ENCODE data around the gene TNFAIP2. TPM values are rescaled to one million over a fixed set of nuclear protein-coding genes. Genes with fewer than 3 reads are reported as not detected.
"Not testable (repeated sequence)": the region's sequence is repeated elsewhere in the genome, so short reads cannot be mapped to it uniquely, and the experiment has no call there.

TNFAIP2 gene
- total RNA-seq, 4 donors from 2014 or later, result 56.0 to 215 (median 144) TPM

GRCh38 chr14:103110681-103111231, 12.5 kb upstream of the TNFAIP2 start:
- TF ChIP-seq CTCF (IDR thresholded peaks at IDR 0.05), result no peak
- DNase-seq (ENCODE audit: low spot score), result no peak
- no peak for ATAC-seq (ENCODE audit: low FRiP score)

- no peak for TF ChIP-seq CTCF (IDR thresholded peaks at IDR 0.05)
- DNase-seq (ENCODE audit: low spot score) (no peak), ATAC-seq (ENCODE audit: low FRiP score) (no peak)
These were observed 11.9 kb upstream of the TNFAIP2 start for GRCh38 chr14:103111232-103111868.

GRCh38 chr14:103112400-103113243, 10.6 kb upstream of the TNFAIP2 start:
- no peak for ATAC-seq (ENCODE audit: low FRiP score)
- TF ChIP-seq CTCF (IDR thresholded peaks at IDR 0.05), result no peak
- DNase-seq (ENCODE audit: low spot score), result no peak

GRCh38 chr14:103113303-103113702, 10.0 kb upstream of the TNFAIP2 start:
- no peak for TF ChIP-seq CTCF (IDR thresholded peaks at IDR 0.05)
- no peak for ATAC-seq (ENCODE audit: low FRiP score)
- DNase-seq (ENCODE audit: low spot score), result no peak

- TF ChIP-seq CTCF (IDR thresholded peaks at IDR 0.05), result no peak
- ATAC-seq (ENCODE audit: low FRiP score), result no peak
- no peak for DNase-seq (ENCODE audit: low spot score)
These were observed 9.5 kb upstream of the TNFAIP2 start for GRCh38 chr14:103113774-103114173.

- DNase-seq (ENCODE audit: low spot score); ATAC-seq (ENCODE audit: low FRiP score): not testable (repeated sequence)
These were observed 8.1 kb upstream of the TNFAIP2 start for GRCh38 chr14:103115086-103115679.

- no peak for TF ChIP-seq CTCF (IDR thresholded peaks at IDR 0.05)
- no peak for DNase-seq (ENCODE audit: low spot score)
- ATAC-seq (ENCODE audit: low FRiP score), result peak; percentile 62
These were observed 7.3 kb upstream of the TNFAIP2 start for GRCh38 chr14:103115845-103116572.
